NCI-H526 (cell line): Measurements from ENCODE around the gene RHOG.
"Not testable (repeated sequence)": the region's sequence is repeated elsewhere in the genome, so short reads cannot be mapped to it uniquely, and the experiment has no call there.

Experiments used
- DNase-seq, 2 experiments: peaks; one replicate each; lab custom pipeline; 2025; lab: John Stamatoyannopoulos, UW

The RHOG gene

DNA sequence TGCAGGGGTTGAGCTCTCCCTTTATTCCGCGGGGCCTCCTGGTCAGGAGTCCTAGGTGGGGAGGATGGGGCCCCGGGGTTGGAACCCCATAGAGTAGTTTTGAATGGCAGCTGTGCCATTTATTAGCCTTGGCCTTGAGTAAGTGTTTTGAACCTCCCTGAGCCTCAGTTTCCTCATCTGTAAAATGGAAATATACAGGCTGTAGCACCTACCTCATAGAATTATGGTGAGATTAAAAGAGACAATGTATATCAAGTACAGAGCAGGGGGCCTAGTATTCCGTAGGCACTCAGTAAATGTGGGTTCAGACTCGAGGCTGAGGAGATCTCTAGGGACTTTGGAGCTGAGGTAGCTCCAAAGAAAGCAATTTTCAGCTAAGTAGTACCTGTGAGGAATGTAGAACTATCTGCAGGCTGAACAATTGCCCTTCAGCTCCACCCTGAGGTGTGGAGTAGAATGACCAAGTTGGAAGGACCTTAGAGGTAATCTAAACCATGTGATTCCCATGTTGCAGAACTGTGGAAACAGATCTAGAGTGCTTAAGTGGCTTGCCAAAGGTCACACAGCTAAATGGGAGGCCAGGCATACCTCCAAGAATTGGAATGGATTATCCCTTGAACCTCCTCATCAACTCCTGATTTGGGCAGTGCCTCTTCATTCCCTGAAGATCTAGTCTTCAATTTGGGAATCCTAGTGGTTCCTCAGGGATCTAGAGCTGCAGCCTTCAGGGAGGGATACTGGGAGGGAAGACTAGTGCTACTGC lies 31.7 kb downstream of the RHOG start:
- DNase-seq, result peak; percentile 66 to 83

DNA sequence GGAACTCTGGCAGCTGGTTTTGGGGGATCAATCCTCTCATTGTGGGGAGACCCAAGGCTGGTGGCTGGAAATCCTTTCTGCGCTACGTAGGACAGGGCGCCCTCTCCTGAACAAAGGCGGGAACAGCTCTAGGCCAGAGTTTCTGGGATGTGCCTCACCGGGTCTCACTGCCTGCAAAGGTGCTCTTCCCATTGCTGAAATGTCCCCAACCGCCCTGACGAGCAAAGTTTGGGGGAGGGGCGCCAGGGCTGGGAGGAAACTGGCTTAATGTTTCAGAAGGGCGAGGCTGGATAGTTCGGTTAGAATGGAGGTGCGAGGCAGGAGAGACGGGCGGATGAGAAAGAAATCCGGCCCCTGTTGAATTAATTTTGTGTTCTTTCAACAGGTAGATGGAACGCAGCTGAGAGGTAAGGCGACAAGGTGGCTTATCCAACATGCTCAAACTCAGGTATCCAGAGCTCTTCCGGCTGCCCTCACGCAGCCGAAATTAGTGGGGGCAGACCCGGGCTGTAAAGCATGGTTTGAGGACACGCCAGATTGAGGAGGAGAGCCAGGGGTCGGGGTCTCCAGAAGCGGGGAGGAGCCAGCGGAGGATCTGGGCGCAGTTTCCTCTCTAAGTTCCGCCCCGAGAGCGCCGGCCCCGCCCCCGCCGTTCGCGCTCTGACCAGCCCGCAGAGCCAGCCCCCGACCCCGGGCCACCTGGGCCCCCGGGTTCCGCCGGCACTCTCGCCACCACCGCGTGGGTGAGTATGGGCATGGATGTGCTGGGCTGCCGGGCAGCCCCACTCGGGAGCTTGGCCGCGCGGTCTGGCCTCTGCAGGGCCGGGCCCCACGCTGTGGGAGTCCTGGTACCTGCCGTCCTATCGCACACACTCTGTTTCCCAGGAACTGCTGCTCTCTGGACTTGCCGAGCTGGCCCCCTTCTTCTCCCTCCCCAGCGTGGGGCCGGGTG lies 32.6 kb downstream of the RHOG start, which contains the start of gene PGAP2:
Gene PGAP2 (plus strand): TSS at position 652 of the 952 bp plus-strand sequence. CDS start 2,700 bp downstream, outside the sequence.
- DNase-seq, result peak; percentile 67 to 89

GRCh38 chr11:3803726-3804495 lies 36.8 kb downstream of the RHOG start:
- DNase-seq, result no peak

GRCh38 chr11:3802011-3802790 lies 38.6 kb downstream of the RHOG start:
- no peak for DNase-seq

GRCh38 chr11:3799873-3800272 lies 40.9 kb downstream of the RHOG start:
- DNase-seq, result no peak

DNA sequence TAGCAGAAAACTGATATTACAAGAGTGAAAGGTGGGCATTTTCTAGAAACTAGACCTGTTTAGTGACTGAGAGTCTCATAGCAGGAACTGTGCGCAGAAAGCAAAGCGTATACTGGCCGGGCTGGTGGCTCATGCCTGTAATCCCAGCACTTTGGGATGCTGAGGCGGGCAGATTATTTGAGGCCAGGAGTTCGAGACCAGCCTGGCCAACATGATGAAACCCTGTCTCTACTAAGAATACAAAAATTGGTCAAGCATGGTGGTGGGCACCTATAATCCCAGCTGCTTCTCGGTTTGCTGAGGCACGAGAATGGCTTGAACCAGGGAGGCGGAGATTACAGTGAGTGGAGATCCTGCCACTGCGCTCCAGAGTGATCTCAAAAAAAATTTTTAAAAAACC lies 41.6 kb downstream of the RHOG start:
- DNase-seq, result no peak

- peak; percentile 100 for DNase-seq
Measured at GRCh38 chr11:3797329-3798090, 43.2 kb downstream of the RHOG start, which contains the start of gene NUP98. Gene NUP98, minus strand, starts transcription at chr11:3797554. Its CDS starts 15,437 bp downstream, at chr11:3782117.

- peak in 1 of 2 experiments; percentile 87 for DNase-seq
Measured at GRCh38 chr11:3796801-3797328, 43.9 kb downstream of the RHOG start.

GRCh38 chr11:3796346-3796745 lies 44.4 kb downstream of the RHOG start:
- no peak for DNase-seq

- DNase-seq, result no peak
Measured at GRCh38 chr11:3796002-3796311, 44.8 kb downstream of the RHOG start.

DNA sequence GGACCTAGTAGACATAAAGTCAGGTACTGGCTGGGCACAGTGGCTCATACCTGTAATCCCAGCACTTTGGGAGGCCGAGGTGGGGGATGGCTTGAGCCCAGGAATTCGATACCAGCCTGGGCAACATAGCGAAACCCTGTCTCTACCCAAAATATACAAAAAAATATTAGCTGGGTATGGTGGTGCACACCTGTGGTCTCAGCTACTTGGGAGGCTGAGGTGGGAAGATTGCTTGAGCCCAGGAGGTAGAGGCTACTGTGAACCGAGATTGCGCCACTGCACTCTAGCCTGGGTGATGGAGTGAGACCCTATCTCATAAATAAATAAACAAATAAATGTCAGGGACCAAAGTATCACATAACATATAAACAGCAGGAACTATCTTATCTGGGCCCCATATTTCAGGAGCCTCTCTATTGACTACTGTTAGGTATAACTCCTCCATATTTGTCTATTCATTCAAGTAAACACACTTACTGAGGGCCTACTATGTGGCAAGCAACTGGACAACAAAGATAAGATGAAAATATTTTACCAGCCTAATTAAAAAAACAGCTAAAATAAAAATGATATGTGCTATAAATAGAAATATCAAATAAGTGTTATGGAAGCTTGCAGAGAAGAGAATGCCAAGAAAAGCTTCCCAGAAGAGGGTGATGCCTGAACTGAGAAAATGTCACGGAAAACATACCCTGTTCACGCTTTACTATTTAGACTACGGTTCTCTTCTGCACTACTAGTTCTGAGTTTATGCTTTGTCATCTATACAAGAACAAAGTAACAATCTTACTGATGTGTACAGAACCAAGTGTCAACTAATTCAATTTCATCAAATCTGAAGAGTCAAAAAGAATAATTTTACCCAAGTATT lies 45.4 kb downstream of the RHOG start:
- DNase-seq, result no peak

DNA sequence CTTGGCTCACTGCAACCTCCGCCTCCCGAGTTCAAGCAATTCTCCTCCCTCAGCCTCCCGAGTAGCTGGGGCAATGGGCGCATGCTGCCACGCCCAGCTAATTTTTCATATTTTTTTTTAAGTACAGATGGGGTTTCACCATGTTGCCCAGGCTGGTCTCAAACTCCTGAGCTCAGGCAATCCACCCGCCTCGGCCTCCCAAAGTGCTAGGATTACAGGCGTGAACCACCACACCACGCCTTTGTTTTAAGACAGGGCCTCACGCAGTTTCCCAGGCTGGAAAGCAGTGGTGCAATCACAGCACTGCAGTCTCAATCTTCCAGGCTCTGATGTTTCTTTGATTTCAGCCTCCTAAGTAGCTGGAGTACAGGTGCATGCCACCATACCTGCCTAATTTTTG lies 46.4 kb downstream of the RHOG start:
- DNase-seq, result not testable (repeated sequence)

DNA sequence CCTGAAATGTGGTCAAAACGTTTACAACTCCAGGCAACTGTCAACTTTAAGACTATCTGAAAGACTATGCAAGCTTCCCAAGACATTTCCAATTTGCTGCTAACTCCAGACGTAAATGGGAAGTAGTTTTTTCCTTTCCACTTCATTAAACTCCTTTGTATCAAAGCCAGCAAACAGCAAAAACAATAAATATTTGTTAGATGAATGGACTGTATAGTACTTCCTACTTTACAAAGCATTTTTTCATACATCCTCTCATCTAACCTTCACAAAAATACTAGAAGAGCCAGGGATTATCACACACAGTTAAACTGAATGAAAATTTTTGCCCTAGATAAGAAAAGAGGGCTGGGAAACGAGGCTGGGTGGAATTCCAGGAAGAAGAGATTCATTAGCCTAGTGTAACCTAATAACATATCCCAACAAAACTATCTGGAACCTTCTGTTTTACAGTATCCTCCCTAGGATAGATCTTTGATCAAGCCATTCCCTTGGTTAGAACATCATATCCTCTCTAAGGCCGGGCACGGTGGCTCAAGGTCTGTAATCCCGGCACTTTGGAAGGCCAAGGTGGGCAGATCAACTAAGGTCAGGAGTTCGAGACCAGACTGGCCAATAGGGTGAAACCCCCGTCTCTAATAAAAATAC lies 53.9 kb downstream of the RHOG start:
- no peak for DNase-seq

- DNase-seq, result no peak
Measured at GRCh38 chr11:3783611-3784010, 57.1 kb downstream of the RHOG start.

GRCh38 chr11:3782963-3783362 lies 57.8 kb downstream of the RHOG start:
- no peak for DNase-seq

GRCh38 chr11:3781423-3781822 lies 59.3 kb downstream of the RHOG start:
- DNase-seq, result no peak
